SK-N-SH (cell line): ENCODE measurements around the gene U2AF1L4. TPM values are rescaled to one million over a fixed set of nuclear protein-coding genes. Genes with fewer than 3 reads are reported as not detected.

ENCODE experiments used
- CTCF ChIA-PET: fragments of 300-600, 350-600 bp; formaldehyde crosslinking; extraction: SDS; loops from one replicate; lab custom pipeline; 2021; lab: Yijun Ruan, JAX
- POLR2A ChIA-PET: fragments of 350-600 bp; sonication (Branson Sonifier 250); formaldehyde crosslinking; extraction: SDS; loops from one replicate; lab custom pipeline; 2020; ENCODE audit warnings: antibody characterized with exemption, inconsistent platforms; lab: Yijun Ruan, JAX
- DNase-seq: peaks from one replicate; pipeline ENCODE4 v3.0.0; 2012
- H2AFZ ChIP-seq: fragments of 200-600 bp; sonication (generic); 2 replicates; pipeline ENCODE4 v1.8.1; 2016; ENCODE audit warnings: antibody characterized with exemption, mild to moderate bottlenecking, low read depth
- H3F3A ChIP-seq: fragments of 200-600 bp; sonication (generic); replicated peaks from 2 replicates; pipeline ENCODE3; 2016; ENCODE audit warnings: antibody characterized with exemption, mild to moderate bottlenecking; ENCODE audit not compliant: insufficient read depth
- H3K27ac ChIP-seq, 2 experiments: fragments of 200-500 bp in 1 of 2; fragments of 200-600 bp in 1 of 2; sonication (Bioruptor generic) in 1 of 2; sonication (generic), shearing (Covaris generic) in 1 of 2; 2 replicates each; pipeline versions ENCODE4 v1.5.1 to v1.6.1; 2014 to 2016; ENCODE audit warnings: low read depth in 2 of 2, inconsistent platforms in 1 of 2, low read length in 1 of 2, mild to moderate bottlenecking in 1 of 2, mixed read lengths in 1 of 2
- H3K27me3 ChIP-seq: fragments of 200-600 bp; sonication (generic), shearing (Covaris generic); 2 replicates; pipeline ENCODE4 v1.6.1; 2016; ENCODE audit warnings: mixed run types; ENCODE audit not compliant: insufficient read depth
- H3K36me3 ChIP-seq, 2 experiments: fragments of 200-500 bp in 1 of 2; fragments of 200-600 bp in 1 of 2; sonication (Bioruptor generic) in 1 of 2; sonication (generic) in 1 of 2; replicated peaks in 1 of 2; 2 replicates each; pipeline versions ENCODE3 to v1.5.1; 2014 to 2016; ENCODE audit warnings: low read length in 1 of 2, mild to moderate bottlenecking in 1 of 2; ENCODE audit not compliant: insufficient read depth in 2 of 2, control insufficient read depth in 1 of 2
- H3K4me1 ChIP-seq, 2 experiments: fragments of 200-500 bp in 1 of 2; fragments of 200-600 bp in 1 of 2; sonication (Bioruptor generic) in 1 of 2; sonication (generic), shearing (Covaris generic) in 1 of 2; 2 replicates each; pipeline versions ENCODE4 v1.5.1 to v1.6.1; 2014 to 2016; ENCODE audit warnings: low read depth in 1 of 2, low read length in 1 of 2, mixed run types in 1 of 2; ENCODE audit not compliant: insufficient read depth in 2 of 2, control insufficient read depth in 1 of 2
- H3K4me2 ChIP-seq: fragments of 200-600 bp; sonication (generic), shearing (Covaris generic); 2 replicates; pipeline ENCODE4 v1.6.1; 2017; ENCODE audit warnings: mixed run types
- H3K4me3 ChIP-seq, 2 experiments: fragments of 200-500 bp in 1 of 2; fragments of 200-600 bp in 1 of 2; sonication (Bioruptor generic) in 1 of 2; sonication (generic), shearing (Covaris generic) in 1 of 2; 2 replicates each; pipeline versions ENCODE4 v1.5.1 to v1.8.1; 2014 to 2016; ENCODE audit warnings: low read depth in 2 of 2, inconsistent platforms in 1 of 2, low read length in 1 of 2, mild to moderate bottlenecking in 1 of 2, mixed read lengths in 1 of 2, moderate library complexity in 1 of 2
- H3K79me2 ChIP-seq: fragments of 200-600 bp; sonication (generic); 2 replicates; pipeline ENCODE4 v1.8.1; 2017; ENCODE audit warnings: mild to moderate bottlenecking; ENCODE audit not compliant: insufficient read depth
- H3K9ac ChIP-seq: fragments of 200-600 bp; sonication (generic); 2 replicates; pipeline ENCODE4 v1.6.1; 2017; ENCODE audit warnings: mixed run types
- H3K9me2 ChIP-seq: fragments of 200-600 bp; sonication (generic); 2 replicates; pipeline ENCODE4 v1.6.1; 2017; ENCODE audit warnings: mixed run types
- H3K9me3 ChIP-seq: fragments of 200-600 bp; sonication (generic); 2 replicates; pipeline ENCODE4 v1.6.1; 2017; ENCODE audit warnings: mixed run types, mild to moderate bottlenecking, moderate library complexity
- H4K20me1 ChIP-seq: fragments of 200-600 bp; sonication (generic); 2 replicates; pipeline ENCODE4 v1.6.1; 2017; ENCODE audit warnings: mild to moderate bottlenecking, mixed run types; ENCODE audit not compliant: insufficient read depth
- CHD2 ChIP-seq: fragments of 150-350 bp; IDR thresholded peaks from 2 replicates; pipeline ENCODE4 v1.6.1; 2018; ENCODE audit warnings: low read length; ENCODE audit not compliant: partially characterized antibody
- ELF1 ChIP-seq: IDR thresholded peaks from 2 replicates; pipeline ENCODE4 v1.4.0; 2012
- FOXJ3 ChIP-seq: sonication (generic); formaldehyde crosslinking; IDR thresholded peaks from 2 replicates; pipeline ENCODE4 v1.5.1; 2020; ENCODE audit warnings: mild to moderate bottlenecking, missing genetic modification reagents
- GABPA ChIP-seq: IDR thresholded peaks from 2 replicates; pipeline ENCODE4 v1.4.0; 2012; ENCODE audit warnings: low read depth, mild to moderate bottlenecking
- GATA2 ChIP-seq: sonication (generic); formaldehyde crosslinking; IDR thresholded peaks from 2 replicates; pipeline ENCODE4 v1.5.0; 2020; ENCODE audit warnings: mild to moderate bottlenecking, missing genetic modification reagents
- IRF3 ChIP-seq: fragments of 150-350 bp; IDR thresholded peaks from 2 replicates; pipeline ENCODE4 v1.6.1; 2016; ENCODE audit warnings: mild to moderate bottlenecking, low read depth, low read length
- JUND ChIP-seq: IDR thresholded peaks from 2 replicates; pipeline ENCODE4 v1.4.0; 2012
- MAX ChIP-seq: IDR thresholded peaks from 2 replicates; pipeline ENCODE4 v1.4.0; 2012; ENCODE audit warnings: low read depth
- MEF2A ChIP-seq: IDR thresholded peaks from 2 replicates; pipeline ENCODE4 v1.4.0; 2012; ENCODE audit warnings: low read depth, borderline replicate concordance
- RAD21 ChIP-seq: IDR thresholded peaks from 2 replicates; pipeline ENCODE4 v1.6.1; 2012; ENCODE audit warnings: mild to moderate bottlenecking, low read length
- REST ChIP-seq: IDR thresholded peaks from 2 replicates; pipeline ENCODE4 v1.6.1; 2012; ENCODE audit warnings: mild to moderate bottlenecking, low read depth, low read length, moderate library complexity
- RFX5 ChIP-seq: IDR thresholded peaks from 2 replicates; pipeline ENCODE4 v1.6.1; 2012; ENCODE audit warnings: mild to moderate bottlenecking, improper control_type of control experiment, low read length
- SMC3 ChIP-seq: IDR thresholded peaks from 2 replicates; pipeline ENCODE4 v1.6.1; 2012; ENCODE audit warnings: low read depth, low read length, improper control_type of control experiment
- TAF1 ChIP-seq: IDR thresholded peaks from 2 replicates; pipeline ENCODE4 v1.6.1; 2012; ENCODE audit warnings: low read depth, mild to moderate bottlenecking, low read length, moderate library complexity, borderline replicate concordance
- TCF12 ChIP-seq: IDR thresholded peaks from 2 replicates; pipeline ENCODE4 v1.4.0; 2012
- USF1 ChIP-seq: IDR thresholded peaks from 2 replicates; pipeline ENCODE4 v1.4.0; 2012; ENCODE audit warnings: low read depth, borderline replicate concordance
- USF2 ChIP-seq: fragments of 150-350 bp; IDR thresholded peaks from 2 replicates; pipeline ENCODE4 v1.6.1; 2017; ENCODE audit warnings: antibody characterized with exemption, low read length, low read depth, borderline replicate concordance
- YY1 ChIP-seq: IDR thresholded peaks from 2 replicates; pipeline ENCODE4 v1.4.0; 2012; ENCODE audit warnings: low read depth, mild to moderate bottlenecking
- ZBTB33 ChIP-seq: IDR thresholded peaks from 2 replicates; pipeline ENCODE4 v1.4.0; 2012; ENCODE audit warnings: low read depth, borderline replicate concordance
- WGBS: methylation state at CpG from one replicate; pipeline ENCODE4 v1.1.6; 2017; ENCODE audit warnings: low lambda C conversion rate; 5-methylcytosine and 5-hydroxymethylcytosine counted together
- polyA plus RNA-seq, 3 experiments: library from polyadenylated mRNA; depleted of rRNA; stranded (reverse); fragments of >200 nt; gene quantifications; 2 replicates each; pipeline ENCODE4 v1.2.3, GENCODE V29; 2012

Gene U2AF1L4
- polyA plus RNA-seq, 1 of the 3 experiments (the other 2 are of a cell fraction) = 25.9 TPM

GRCh38 chr19:35754370-35755130 is 9.3 kb upstream of the U2AF1L4 start:
- no peak overlapping the region for H3K4me2 ChIP-seq
- no peak overlapping the region for H3K9ac ChIP-seq
- POLR2A ChIA-PET = no interaction called here
- H3K27ac ChIP-seq = no peak overlapping the region
- H3F3A ChIP-seq = peaks cover 10% of the 10 kb centered on the region
- TF ChIP-seq CHD2 (no peak), RFX5 (no peak), MAX (no peak), TAF1 (no peak), RAD21 (no peak), ELF1 (no peak), TCF12 (no peak), SMC3 (no peak), ZBTB33 (no peak), YY1 (no peak), JUND (no peak), GATA2 (CRISPR knock-in tag) (no peak), USF2 (no peak), FOXJ3 (CRISPR knock-in tag) (no peak), GABPA (no peak), USF1 (no peak), MEF2A (no peak), IRF3 (no peak), REST (no peak)
- H3K27me3 ChIP-seq = no peaks in the 10 kb centered on the region
- peaks cover 4% of the 10 kb centered on the region for H4K20me1 ChIP-seq
- CTCF ChIA-PET = no interaction called here
- no peak overlapping the region for H2AFZ ChIP-seq
- no peaks in the 10 kb centered on the region for H3K9me2 ChIP-seq
- H3K9me3 ChIP-seq = no peaks in the 10 kb centered on the region
- H3K79me2 ChIP-seq = peaks cover 29% of the 10 kb centered on the region
- 90% methylated on average over 13 of the region's 13 CpGs for WGBS
- H3K4me3 ChIP-seq = no peak overlapping the region
- peaks cover 5 to 32% of the 10 kb centered on the region in 2 experiments for H3K36me3 ChIP-seq
- H3K4me1 ChIP-seq = peaks cover 11 to 20% of the 10 kb centered on the region in 2 experiments; a peak in 3 of 4 replicates
- DNase-seq = no peak
